Activated naive CD4-positive, alpha-beta T cell treated with anti-CD3 and anti-CD28 coated beads, Interleukin-2, amount 50 U/mL, for 24 hours (primary cell): Measurements from ENCODE around the gene SMCHD1.

Experiments
- H3K27ac Mint-ChIP-seq: one replicate; pipeline ENCODE4 v1.8.0; 2021; ENCODE audit warnings: mild to moderate bottlenecking, mixed read lengths
- H3K27me3 Mint-ChIP-seq: one replicate; pipeline ENCODE4 v1.8.0; 2021; ENCODE audit warnings: mixed read lengths
- H3K36me3 Mint-ChIP-seq: one replicate; pipeline ENCODE4 v1.8.0; 2021; ENCODE audit warnings: mixed read lengths
- H3K4me1 Mint-ChIP-seq: one replicate; pipeline ENCODE4 v1.8.0; 2021; ENCODE audit warnings: mixed read lengths
- H3K4me3 Mint-ChIP-seq: one replicate; pipeline ENCODE4 v1.8.0; 2021; ENCODE audit warnings: mild to moderate bottlenecking, mixed read lengths
- H3K9me3 Mint-ChIP-seq: one replicate; pipeline ENCODE4 v1.8.0; 2021; ENCODE audit warnings: mixed read lengths

SMCHD1 gene

DNA sequence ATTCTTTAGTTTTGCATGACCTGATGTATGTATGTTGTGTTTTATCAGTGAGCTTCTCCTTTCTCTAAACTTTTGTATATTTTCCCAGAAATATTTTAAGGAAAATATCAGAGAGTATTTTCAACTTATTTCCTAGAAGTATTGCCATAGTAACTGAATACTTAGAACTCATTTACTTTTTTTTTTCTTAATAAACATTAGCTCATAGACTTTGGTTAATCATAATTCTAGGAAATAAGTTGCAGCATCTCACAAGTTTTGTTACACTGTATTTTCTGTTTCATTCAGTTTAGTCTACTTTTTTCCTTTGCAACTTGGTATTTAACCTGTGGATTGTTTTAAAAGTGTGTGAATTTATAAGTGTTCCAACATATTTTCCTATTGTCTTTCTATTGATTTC, 27.5 kb downstream of the SMCHD1 start:
- peaks cover 5% of the 10 kb centered on the region for H3K9me3 Mint-ChIP-seq
- H3K4me1 Mint-ChIP-seq: peaks cover 85% of the 10 kb centered on the region
- peak overlapping the region; percentile 44 for H3K27ac Mint-ChIP-seq
- H3K36me3 Mint-ChIP-seq: peaks cover 55% of the 10 kb centered on the region
- peak overlapping the region; percentile 3 for H3K4me3 Mint-ChIP-seq
- no peaks in the 10 kb centered on the region for H3K27me3 Mint-ChIP-seq

DNA sequence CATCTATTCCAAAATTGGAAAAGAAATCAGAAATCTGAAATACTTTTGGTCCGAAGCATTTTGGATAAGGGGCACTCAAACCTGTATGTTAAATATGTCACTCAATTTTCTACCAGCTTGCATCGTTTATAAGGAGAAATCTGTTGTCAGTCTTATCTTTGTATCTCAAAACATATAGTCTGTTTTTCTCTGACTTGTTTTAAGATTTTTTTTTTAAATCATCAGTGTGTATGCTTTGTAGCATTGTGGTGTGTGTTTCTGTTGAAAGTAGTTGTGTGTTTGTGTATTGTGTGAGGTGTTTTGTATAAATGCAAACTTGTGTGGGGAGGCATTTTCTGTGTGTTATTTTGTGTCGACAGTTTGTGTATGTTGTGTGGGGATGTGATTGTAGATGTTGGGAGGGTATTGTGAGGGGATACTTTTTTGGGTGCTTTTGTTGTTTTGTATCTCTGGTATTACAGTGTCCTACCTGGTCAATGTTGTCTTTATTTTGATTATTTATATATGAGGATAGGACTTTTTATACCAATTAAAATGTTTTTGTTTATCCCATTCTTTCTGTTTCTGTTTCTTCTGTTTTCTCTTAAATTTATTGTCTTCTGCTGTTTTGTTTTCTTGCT, 30.9 kb downstream of the SMCHD1 start:
- H3K36me3 Mint-ChIP-seq: peaks cover 52% of the 10 kb centered on the region
- peaks cover 76% of the 10 kb centered on the region for H3K4me1 Mint-ChIP-seq
- H3K9me3 Mint-ChIP-seq: peaks cover 5% of the 10 kb centered on the region
- peak overlapping the region; percentile 8 for H3K4me3 Mint-ChIP-seq
- peak overlapping the region; percentile 68 for H3K27ac Mint-ChIP-seq
- no peaks in the 10 kb centered on the region for H3K27me3 Mint-ChIP-seq

DNA sequence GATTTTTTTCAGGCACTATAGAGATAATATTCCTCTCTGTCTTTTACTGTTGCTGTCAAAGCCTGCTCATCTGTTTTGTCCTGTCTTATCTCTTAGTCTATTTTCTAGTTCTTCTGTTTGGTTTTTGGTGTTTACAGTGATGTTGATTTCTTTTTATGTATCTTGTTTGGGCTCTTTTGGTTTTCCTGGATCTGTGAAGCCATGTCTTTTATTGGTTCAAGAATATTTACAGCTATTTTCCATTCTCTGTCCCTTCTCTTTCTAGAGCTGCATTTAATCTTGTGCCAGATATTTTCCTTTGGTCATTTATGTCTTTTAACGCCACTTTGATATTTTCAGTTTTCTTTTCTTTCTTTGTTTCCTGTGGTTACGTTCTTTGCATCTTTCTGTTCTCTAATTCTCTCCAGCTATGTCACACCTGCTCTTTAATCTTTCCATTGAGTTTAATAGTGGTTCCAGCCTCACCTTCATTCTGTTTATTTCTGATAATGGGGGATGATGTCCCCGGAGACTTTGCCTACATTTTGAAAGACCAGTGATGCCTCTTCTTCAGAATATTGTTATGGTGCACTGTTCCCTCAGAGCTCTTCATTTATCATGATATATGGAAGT, 32.0 kb downstream of the SMCHD1 start:
- Mint-ChIP-seq H3K27me3 (no peaks in the 10 kb centered on the region), H3K4me1 (peaks cover 76% of the 10 kb centered on the region), H3K36me3 (peaks cover 50% of the 10 kb centered on the region), H3K4me3 (peak overlapping the region; percentile 31), H3K9me3 (peaks cover 5% of the 10 kb centered on the region), H3K27ac (peak overlapping the region; percentile 96)

DNA sequence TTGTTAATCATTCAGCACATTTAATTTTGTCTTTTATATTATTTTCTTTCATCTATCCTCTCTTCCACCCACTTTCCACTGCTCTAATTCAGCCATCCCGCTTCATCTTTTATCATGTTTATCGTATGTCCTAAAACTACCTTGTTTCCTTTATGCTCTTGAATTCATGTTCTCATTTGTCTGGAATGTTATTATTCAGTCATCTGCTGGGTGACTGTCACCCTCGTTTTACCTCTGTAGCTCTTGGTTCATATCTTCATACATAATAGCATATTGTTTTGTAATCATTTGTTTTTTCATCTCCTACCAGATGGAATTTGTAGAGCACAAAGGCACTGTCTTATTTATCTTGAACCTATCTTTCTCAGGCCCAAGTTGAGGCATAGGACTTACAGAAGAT, 37.0 kb downstream of the SMCHD1 start:
- no peak overlapping the region for H3K4me3 Mint-ChIP-seq
- no peaks in the 10 kb centered on the region for H3K9me3 Mint-ChIP-seq
- peaks cover 33% of the 10 kb centered on the region for H3K36me3 Mint-ChIP-seq
- H3K4me1 Mint-ChIP-seq: peaks cover 51% of the 10 kb centered on the region
- no peaks in the 10 kb centered on the region for H3K27me3 Mint-ChIP-seq
- H3K27ac Mint-ChIP-seq: peak overlapping the region; percentile 70

DNA sequence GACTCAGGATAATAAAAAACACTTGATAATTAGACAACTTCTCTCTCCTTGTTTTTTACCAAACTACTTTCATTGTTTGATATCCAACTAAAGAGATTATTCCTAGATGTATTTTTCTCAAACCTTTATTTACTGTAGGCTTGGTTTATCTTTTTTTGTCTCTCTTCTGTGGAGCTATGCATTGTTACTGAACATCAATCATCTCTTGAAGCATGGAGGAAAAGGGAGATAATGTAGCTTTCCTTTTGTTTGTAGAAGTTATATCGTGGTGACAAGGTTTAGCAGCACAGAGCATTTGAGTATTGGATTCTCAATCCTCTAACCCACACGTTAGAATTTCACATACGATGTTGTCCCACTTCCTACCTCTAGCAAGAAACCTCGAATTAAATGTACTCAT, 41.7 kb downstream of the SMCHD1 start:
- Mint-ChIP-seq H3K4me1 (peaks cover 30% of the 10 kb centered on the region), H3K9me3 (no peaks in the 10 kb centered on the region), H3K4me3 (no peak overlapping the region), H3K27ac (peak overlapping the region; percentile 63), H3K36me3 (peaks cover 31% of the 10 kb centered on the region), H3K27me3 (no peaks in the 10 kb centered on the region)

DNA sequence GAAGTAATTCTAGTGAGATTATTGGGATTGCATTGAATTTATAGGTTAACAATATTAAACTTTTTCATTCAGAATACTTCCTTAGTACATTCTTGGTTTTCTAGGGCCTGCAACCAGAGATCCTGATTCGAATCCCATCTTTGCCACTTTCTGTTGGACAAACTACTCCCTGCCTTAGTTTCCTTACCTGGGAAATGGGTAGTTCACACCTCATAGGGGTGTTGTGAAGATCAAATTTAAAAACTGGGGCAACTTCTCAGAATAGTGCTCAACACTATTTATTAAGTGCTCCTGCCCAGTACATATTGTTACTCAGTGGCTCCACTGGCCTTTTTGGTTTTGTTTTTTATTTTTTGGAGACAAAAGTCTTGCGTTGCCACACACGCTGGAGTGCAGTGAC, 43.5 kb downstream of the SMCHD1 start:
- Mint-ChIP-seq H3K27me3 (no peaks in the 10 kb centered on the region), H3K36me3 (peaks cover 32% of the 10 kb centered on the region), H3K4me1 (peaks cover 31% of the 10 kb centered on the region), H3K9me3 (no peaks in the 10 kb centered on the region), H3K4me3 (no peak overlapping the region), H3K27ac (peak overlapping the region; percentile 46)

DNA sequence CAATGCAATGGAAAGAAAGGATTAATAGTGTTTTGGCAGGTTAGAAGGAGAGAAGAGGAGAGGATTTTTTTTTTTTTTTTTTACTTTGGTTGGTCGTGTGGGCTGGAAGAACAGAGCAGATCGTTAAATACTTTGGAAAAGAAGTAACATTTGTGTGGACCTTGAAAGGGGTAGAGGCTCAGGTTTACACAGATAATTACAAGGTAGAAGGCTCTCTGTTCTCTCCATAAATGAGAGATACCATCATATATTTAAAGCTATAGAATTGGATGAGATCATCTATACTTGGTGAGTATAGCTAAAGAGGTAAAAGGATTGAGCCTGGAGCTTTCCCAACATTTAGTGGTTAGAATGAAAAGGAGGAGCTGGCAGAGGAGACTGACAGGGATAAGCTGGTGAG, 49.0 kb downstream of the SMCHD1 start:
- Mint-ChIP-seq H3K4me1 (peaks cover 45% of the 10 kb centered on the region), H3K27me3 (no peaks in the 10 kb centered on the region), H3K4me3 (no peak overlapping the region), H3K36me3 (peaks cover 36% of the 10 kb centered on the region), H3K9me3 (no peaks in the 10 kb centered on the region), H3K27ac (peak overlapping the region; percentile 90)

DNA sequence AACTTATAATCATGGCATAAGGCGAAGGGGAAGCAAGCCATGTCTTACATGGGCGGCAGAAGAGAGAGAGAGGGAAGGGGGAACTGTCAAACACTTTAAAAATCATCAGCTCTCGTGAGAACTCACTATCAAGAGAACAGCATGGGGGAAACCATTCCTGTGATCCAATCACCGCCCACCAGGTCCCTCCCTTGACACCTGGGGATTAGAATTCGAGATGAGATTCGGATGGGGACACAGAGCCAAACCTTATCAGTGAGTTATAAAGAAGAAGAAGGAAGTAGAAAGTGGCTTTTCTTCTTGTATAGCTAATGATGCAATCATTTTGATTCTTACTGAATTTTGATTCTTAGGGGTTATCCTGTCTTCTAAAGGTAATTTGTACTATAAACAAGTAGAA, 51.4 kb downstream of the SMCHD1 start:
- peak overlapping the region; percentile 94 for H3K27ac Mint-ChIP-seq
- peaks cover 54% of the 10 kb centered on the region for H3K4me1 Mint-ChIP-seq
- no peak overlapping the region for H3K4me3 Mint-ChIP-seq
- H3K9me3 Mint-ChIP-seq: no peaks in the 10 kb centered on the region
- no peaks in the 10 kb centered on the region for H3K27me3 Mint-ChIP-seq
- peaks cover 46% of the 10 kb centered on the region for H3K36me3 Mint-ChIP-seq

DNA sequence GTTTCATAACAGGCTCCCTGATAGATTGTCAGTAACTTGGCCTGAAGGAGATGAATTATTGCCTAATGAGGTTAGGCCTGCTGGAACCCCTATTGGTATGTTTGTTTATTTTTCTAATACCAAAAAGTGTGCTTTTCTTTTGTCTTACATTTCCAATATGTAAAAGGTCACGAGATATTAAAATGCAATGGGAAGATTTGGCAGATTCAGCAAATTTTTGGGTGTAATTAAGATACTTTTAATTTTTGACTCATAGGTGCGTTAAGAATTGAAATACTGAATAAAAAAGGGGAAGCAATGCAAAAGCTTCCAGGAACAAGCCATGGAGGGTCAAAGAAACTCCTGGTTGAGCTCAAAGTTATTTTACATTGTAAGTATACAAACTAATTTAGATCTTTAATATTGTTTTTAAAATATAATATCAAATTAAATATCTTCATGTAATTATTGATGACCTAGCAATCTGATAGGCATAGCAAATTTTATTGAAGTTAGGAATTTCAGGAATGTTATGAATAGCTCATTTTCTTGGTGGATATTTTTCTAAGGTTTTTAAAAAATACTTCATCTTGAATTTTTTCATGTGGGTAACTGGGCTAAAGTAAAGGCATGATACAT, 52.1 kb downstream of the SMCHD1 start:
- Mint-ChIP-seq H3K4me3 (no peak overlapping the region), H3K4me1 (peaks cover 58% of the 10 kb centered on the region), H3K27me3 (no peaks in the 10 kb centered on the region), H3K27ac (peak overlapping the region; percentile 52), H3K9me3 (no peaks in the 10 kb centered on the region), H3K36me3 (peaks cover 48% of the 10 kb centered on the region)

DNA sequence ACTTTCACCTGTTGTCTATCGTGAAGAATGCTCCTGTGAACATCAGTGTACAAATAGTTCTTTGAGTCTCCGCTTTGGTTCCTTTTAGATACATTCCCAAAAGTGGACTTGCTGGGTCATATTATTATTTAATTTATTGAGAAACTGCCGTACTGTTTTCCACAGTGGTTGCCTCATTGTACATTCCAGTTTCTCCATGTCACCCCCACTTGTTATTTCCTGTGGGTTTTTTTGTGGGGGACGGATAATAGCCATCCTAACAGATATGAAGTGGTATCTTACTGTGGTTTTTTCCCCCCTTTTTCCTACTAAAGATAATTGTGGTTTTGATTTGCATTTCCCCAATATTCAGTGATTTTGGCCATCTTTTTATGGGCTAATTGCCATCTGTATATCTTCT, 53.8 kb downstream of the SMCHD1 start:
- H3K9me3 Mint-ChIP-seq: no peaks in the 10 kb centered on the region
- no peak overlapping the region for H3K4me3 Mint-ChIP-seq
- peak overlapping the region; percentile 51 for H3K27ac Mint-ChIP-seq
- no peaks in the 10 kb centered on the region for H3K27me3 Mint-ChIP-seq
- H3K4me1 Mint-ChIP-seq: peaks cover 61% of the 10 kb centered on the region
- H3K36me3 Mint-ChIP-seq: peaks cover 52% of the 10 kb centered on the region

DNA sequence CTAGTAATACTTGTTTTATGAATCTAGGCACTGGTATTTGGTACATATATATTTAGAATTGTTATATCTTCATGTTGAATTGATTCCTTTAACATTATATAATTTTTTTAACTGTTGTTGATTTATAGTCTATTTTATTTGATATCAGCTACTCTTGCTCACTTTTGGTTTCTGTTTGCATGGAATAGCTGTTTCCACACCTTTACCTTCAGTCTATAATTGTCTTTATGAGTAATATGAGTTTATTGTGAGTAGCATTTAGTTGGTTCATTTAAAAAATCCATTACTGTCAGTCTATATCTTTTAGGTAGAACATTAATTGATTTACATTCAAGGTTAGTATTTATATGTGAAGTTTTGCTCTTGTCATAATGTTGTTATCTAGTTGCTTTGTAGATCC, 58.6 kb downstream of the SMCHD1 start:
- peaks cover 51% of the 10 kb centered on the region for H3K36me3 Mint-ChIP-seq
- H3K4me3 Mint-ChIP-seq: peak overlapping the region; percentile 31
- peak overlapping the region; percentile 73 for H3K27ac Mint-ChIP-seq
- peaks cover 53% of the 10 kb centered on the region for H3K4me1 Mint-ChIP-seq
- H3K9me3 Mint-ChIP-seq: no peaks in the 10 kb centered on the region
- no peaks in the 10 kb centered on the region for H3K27me3 Mint-ChIP-seq

DNA sequence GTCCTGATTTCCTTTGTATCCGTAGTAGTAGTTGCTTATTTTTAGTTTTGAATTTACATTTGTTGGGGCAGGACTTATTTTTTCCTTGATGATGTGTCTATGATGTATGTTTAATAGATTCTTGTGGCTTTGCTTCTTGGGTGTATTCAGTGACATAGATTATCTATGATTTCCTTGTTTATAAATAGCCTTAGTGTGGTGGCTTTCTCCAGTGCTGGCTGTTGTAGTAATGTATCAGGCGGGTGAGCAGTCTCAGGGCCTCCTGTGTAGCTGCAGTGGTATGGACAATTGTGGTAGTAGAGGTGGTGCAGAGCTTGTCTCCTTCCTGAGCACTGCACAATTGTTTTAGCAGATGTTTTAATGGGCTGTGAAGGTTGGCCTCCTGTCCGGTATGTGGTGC, 60.5 kb downstream of the SMCHD1 start:
- peak overlapping the region; percentile 84 for H3K27ac Mint-ChIP-seq
- peaks cover 42% of the 10 kb centered on the region for H3K36me3 Mint-ChIP-seq
- peaks cover 55% of the 10 kb centered on the region for H3K4me1 Mint-ChIP-seq
- no peaks in the 10 kb centered on the region for H3K9me3 Mint-ChIP-seq
- no peak overlapping the region for H3K4me3 Mint-ChIP-seq
- no peaks in the 10 kb centered on the region for H3K27me3 Mint-ChIP-seq

DNA sequence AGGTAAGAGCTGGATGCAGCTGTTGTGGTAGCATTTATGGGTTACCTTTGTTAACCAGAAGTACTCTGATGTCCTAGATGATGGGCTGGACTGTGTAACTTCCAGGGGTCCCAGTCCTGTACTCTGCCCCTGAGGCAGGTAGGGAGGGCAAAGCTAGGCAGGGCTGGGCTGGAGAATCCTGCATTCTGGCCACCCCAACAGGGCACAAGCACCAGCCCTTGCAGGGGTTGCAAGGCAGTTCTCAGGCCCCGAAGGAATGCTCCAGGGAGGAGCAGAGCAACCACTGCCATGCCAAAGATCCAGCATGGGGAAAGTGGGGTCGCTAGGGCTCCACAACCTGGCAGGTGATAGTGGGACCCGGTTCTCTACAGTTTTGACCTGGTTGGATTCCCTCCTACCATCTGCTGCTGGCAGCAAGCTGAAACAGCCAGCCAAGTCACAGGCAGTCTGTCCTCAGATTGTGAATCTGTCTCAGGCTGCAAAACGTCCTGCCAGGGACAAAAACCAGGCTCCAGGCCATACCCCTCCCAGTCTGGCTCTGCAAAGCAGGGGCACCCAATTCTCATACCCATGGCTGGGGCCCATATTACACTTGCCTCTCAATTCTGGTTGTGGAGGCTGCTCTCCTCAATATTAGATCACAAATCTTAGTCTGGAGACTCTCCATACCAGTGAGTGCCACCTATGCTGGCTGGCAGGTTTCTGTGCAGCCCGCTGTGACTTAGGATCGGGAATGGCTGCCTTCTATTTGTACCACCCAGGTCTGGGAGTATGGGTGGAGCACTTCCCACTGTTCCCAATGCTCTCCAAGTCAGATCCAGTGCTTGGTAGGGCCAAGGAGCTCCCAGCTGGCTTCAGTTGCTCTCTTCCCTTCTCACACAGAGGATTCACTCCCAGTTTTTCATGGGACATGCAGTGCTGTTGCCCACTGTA, 61.1 kb downstream of the SMCHD1 start:
- H3K4me3 Mint-ChIP-seq: no peak overlapping the region
- H3K27ac Mint-ChIP-seq: peak overlapping the region; percentile 51
- no peaks in the 10 kb centered on the region for H3K27me3 Mint-ChIP-seq
- H3K4me1 Mint-ChIP-seq: peaks cover 62% of the 10 kb centered on the region
- H3K36me3 Mint-ChIP-seq: peaks cover 43% of the 10 kb centered on the region
- H3K9me3 Mint-ChIP-seq: no peaks in the 10 kb centered on the region

DNA sequence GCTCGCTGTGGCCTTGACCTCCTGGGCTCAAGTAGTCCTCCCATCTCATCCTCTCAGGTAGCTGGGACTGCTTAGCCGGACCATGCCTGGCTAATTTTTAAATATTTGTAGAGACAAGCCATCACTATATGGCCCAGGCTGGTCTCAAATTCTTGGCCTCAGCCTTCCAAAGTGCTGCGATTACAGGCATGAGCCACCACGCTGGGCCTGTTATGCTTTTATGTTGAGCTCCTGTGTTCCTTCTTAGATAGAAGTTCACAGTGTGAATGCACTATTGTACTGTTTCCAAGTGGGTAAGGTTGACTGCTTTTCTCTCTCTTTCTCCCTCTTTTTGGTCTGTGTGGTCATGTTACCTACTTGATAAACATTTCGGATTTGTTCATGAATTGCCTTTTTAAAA, 61.9 kb downstream of the SMCHD1 start:
- peak overlapping the region; percentile 51 for H3K27ac Mint-ChIP-seq
- H3K36me3 Mint-ChIP-seq: peaks cover 38% of the 10 kb centered on the region
- no peaks in the 10 kb centered on the region for H3K9me3 Mint-ChIP-seq
- H3K4me3 Mint-ChIP-seq: no peak overlapping the region
- no peaks in the 10 kb centered on the region for H3K27me3 Mint-ChIP-seq
- H3K4me1 Mint-ChIP-seq: peaks cover 59% of the 10 kb centered on the region

DNA sequence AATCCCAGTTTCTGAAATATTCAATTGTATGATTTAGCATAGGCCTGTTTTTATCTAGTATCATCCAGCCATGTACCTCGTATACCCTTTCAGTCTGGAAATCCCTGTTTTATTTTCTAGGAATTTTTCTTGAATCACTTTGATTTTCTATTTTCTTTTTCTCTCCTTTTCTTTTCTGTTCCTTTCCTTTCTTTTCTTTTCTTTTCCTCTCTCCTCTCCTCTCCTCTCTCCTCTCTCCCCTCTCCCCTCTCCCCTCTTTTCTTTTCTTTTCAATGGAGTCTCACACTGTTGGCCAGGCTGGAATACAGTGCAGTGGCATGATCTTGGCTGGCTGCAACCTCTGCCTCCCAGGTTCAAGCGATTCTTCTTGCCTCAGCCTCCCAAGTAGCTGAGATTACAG, 63.5 kb downstream of the SMCHD1 start:
- no peaks in the 10 kb centered on the region for H3K27me3 Mint-ChIP-seq
- H3K27ac Mint-ChIP-seq: peak overlapping the region; percentile 35

More for the DNA sequence above, 63.5 kb downstream of the SMCHD1 start:
- Mint-ChIP-seq H3K36me3 (peaks cover 37% of the 10 kb centered on the region), H3K4me1 (peaks cover 63% of the 10 kb centered on the region), H3K4me3 (no peak overlapping the region), H3K9me3 (no peaks in the 10 kb centered on the region)
